NCI-H1105 treated with DMSO at 0.1 percent for 48 hours (cell line): ENCODE data around the gene RAD54L.
"Not testable (repeated sequence)": the region's sequence is repeated elsewhere in the genome, so short reads cannot be mapped to it uniquely, and the experiment has no call there.

Source experiments
- DNase-seq: peaks from one replicate; lab custom pipeline; 2025; lab: John Stamatoyannopoulos, UW

RAD54L gene

GRCh38 chr1:46241733-46242132, 5.8 kb upstream of the RAD54L start:
- not testable (repeated sequence) for DNase-seq

GRCh38 chr1:46242918-46243317, 4.6 kb upstream of the RAD54L start:
- no peak for DNase-seq

- DNase-seq = not testable (repeated sequence)
These were observed 3.7 kb upstream of the RAD54L start for GRCh38 chr1:46243831-46244230.

- DNase-seq = peak; percentile 27
These were observed 2.7 kb upstream of the RAD54L start for GRCh38 chr1:46244656-46245371.

DNA sequence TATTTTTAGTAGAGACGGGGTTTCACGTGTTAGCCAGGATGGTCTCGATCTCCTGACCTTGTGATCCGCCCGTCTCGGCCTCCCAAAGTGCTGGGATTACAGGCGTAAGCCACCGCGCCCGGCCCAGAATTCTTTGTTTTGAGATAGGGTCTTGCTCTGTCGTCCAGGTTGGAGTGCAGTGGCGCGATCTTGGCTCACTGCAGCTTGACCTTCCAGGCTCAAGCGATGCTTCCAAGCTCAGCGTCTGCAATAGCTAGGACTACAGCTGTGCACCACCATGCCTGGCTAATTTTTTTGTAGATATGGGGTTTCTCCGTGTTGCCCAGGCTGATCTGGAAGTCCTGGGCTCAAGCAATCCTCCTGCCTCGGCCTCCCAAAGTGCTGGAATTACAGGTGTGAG, 1.4 kb upstream of the RAD54L start:
- DNase-seq = not testable (repeated sequence)

GRCh38 chr1:46246548-46247435, 771 bp upstream of the RAD54L start:
- no peak for DNase-seq

GRCh38 chr1:46248122-46248920, 758 bp downstream of the RAD54L start:
- DNase-seq = peak; percentile 79

GRCh38 chr1:46254668-46255067, 7.1 kb downstream of the RAD54L start:
- no peak for DNase-seq

GRCh38 chr1:46256523-46256922, 9.0 kb downstream of the RAD54L start:
- no peak for DNase-seq

DNA sequence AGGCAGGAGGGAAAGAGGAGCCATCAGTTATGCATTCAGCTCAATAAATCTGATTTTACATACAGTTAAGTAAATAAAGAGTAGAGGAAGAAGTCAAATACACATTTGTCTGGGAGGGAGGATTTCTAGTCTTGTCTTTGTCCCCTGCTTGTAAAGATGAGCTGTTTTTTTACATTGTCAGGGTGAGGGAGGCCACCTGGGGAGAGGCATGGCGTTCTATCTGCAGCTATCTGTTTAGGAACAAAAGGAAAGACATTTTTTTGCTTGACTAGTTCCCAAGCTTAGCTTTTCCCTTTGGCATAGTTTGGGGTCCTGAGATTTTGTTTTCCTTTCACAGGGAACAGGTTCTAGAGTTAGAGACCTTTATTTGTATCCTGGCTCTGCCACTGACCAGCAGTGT, 14.9 kb downstream of the RAD54L start:
- DNase-seq = no peak

GRCh38 chr1:46263146-46263545, 15.6 kb downstream of the RAD54L start:
- DNase-seq = no peak

GRCh38 chr1:46268578-46268977, 21.0 kb downstream of the RAD54L start:
- DNase-seq = no peak

DNA sequence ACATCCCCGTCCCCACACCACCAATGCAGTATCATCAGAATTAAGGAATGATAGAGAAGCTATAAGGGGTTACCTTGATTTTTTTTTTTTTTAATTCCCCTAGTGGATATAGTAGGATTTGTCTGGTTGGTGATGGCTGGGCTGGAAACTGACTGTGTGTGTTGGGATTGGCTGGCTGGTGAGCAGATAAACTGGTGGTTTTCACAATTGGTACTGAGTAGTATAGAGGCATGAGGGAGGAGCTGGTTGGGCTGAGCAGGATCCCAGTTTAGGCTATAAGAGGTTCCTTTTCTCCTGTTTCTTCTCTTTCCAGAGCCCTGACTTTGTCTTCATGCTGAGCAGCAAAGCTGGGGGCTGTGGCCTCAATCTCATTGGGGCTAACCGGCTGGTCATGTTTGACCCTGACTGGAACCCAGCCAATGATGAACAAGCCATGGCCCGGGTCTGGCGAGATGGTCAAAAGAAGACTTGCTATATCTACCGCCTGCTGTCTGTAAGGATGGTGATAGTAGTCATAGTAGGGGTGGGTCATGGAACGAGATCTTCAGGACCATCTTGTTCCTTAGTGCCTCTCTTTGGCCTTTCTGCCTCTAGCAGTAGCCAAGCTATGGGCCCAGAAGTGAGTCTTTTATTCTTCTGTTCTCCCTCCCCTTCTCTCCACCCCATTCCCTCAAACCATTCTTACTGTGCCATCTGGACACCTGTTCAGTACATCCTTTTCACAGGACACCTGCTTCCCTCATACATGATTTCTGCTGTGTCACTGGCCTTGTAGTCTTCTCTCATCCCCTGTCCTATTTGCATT, 26.9 kb downstream of the RAD54L start:
- no peak for DNase-seq

DNA sequence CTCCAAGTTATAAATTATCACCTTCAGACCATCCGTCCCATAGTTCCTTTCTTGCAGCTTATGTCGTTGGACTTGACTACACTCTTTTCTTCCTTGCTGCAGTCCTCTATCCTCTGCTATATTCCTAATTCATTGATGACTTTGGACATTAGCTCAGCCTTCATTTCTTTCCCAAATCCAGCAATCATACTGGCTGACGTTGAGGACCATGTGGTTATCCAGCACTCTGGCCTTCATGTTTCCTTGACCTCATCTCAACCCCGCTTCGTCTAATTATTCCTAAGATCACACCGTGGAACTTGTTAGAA, 27.4 kb downstream of the RAD54L start:
- no peak for DNase-seq

GRCh38 chr1:46277658-46278373, 30.3 kb downstream of the RAD54L start:
- DNase-seq = no peak

DNA sequence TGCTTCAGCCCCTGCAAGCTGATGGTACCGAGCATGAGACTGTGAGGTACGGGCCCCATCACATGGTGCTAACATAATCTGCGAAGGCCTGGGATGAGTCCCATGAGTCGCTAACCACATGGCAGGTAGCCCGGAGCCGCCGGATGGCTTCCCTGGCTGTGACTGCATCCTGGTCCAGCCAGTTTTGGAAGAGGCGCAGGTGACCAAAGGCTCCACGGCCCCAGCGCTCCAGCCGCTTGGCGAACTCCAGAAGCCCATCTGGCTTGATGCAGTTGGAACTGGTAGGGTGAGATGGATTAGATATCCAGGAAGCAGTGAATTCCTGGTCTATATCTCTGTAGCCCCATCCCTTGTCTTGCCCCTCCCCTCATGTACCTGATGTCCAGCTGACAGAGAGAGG, 31.2 kb downstream of the RAD54L start:
- DNase-seq = no peak

GRCh38 chr1:46280092-46280491, 32.5 kb downstream of the RAD54L start:
- no peak for DNase-seq

DNA sequence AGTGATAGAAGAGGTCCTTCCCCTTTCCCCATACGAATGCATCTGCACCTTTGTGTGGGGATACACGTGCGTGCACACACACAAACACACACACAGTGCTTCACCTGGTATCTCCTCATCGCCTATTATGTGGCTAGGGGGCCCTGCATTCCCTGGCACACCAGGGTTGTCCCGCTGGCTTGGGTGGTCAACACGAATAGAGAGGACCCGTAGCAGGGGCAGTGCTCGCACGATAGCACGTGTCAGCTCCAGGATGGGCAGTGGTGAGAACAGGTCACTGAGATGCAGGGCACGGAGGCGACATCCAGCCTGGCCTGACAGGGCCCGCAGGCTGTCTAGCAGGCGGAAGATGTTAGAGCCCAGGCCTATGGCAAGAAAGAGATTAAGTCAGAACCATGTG, 33.5 kb downstream of the RAD54L start:
- no peak for DNase-seq

GRCh38 chr1:46284058-46284457, 36.5 kb downstream of the RAD54L start:
- DNase-seq = no peak

DNA sequence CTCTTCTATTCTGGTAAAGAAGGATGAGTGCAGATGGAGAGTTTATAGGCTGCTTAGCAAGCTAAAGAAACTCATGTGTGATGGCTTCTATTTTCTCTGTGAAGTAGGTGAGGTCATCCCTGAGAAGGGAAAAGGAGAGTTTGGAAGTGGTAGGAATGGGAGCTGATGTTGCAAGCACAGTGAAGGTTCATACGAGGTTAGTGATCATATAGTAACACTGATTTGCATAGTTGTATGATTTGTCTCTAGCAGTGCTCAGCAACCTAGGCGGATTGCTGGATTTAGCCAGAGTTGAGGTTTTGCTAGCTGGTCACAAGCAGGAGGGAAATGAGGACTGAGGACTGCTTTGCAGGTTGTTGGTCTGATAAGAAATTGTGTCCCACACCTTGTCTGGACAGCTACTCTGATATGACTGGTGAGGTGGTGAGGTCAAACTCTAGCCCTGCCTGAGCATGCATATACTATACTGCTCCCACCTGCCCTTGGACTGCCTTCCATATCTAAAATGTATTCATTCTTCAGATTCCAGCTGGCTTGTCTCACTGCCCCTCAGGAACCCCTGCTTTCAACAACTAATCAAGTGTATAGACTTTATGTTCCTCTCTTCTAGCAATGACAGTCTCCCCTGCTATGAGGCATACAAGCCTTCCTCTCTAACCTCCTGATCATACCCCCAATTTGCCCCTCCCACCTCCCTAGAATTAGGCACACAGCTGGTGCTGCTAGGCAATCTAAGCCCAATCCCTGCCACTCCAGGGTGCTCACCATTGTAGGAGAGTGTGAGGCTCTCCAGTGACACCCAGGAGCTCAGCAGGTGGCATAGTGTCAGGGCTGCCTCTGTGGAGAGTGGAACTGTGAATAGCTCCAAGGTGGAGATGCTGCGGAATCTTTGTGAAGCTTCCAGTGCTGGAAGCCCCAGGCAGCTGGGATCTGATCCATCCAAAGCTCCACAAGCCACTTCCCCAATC, 37.3 kb downstream of the RAD54L start:
- peak; percentile 46 for DNase-seq
